CD4-positive, alpha-beta memory T cell (primary cell): ENCODE results near the gene RAB2B. TPM values are rescaled to one million over a fixed set of nuclear protein-coding genes. Genes with fewer than 3 reads are reported as not detected.

Experiments
- CTCF ChIA-PET: fragments of 350-600 bp; sonication (Branson Sonifier 250); formaldehyde crosslinking; loops from one replicate; lab custom pipeline; 2021; ENCODE audit warnings: inconsistent platforms; ENCODE audit not compliant: partially characterized antibody; lab: Charles Lee
- POLR2A ChIA-PET: fragments of 350-600 bp; sonication (Branson Sonifier 250); formaldehyde crosslinking; loops from one replicate; lab custom pipeline; 2021; ENCODE audit not compliant: partially characterized antibody; lab: Charles Lee
- DNase-seq, 5 donors: peaks; one replicate each; pipeline versions ENCODE4 v3.0.0 to v3.0.0-alpha.2; 2020 to 2022; ENCODE audit warnings: mixed read lengths in 1 of 5
- H3K27ac ChIP-seq: one replicate; pipeline ENCODE4 v1.7.0; 2013; ENCODE audit warnings: low read depth, low read length
- H3K27me3 ChIP-seq: 2 replicates; pipeline ENCODE4 v1.7.0; 2013; ENCODE audit warnings: mild to moderate bottlenecking, low read length, moderate library complexity; ENCODE audit not compliant: insufficient read depth
- H3K36me3 ChIP-seq: 2 replicates; pipeline ENCODE4 v1.7.0; 2013; ENCODE audit warnings: mild to moderate bottlenecking, low read length, moderate library complexity; ENCODE audit not compliant: insufficient read depth
- H3K4me1 ChIP-seq: 2 replicates; pipeline ENCODE4 v1.7.0; 2013; ENCODE audit warnings: mild to moderate bottlenecking, low read length, moderate library complexity; ENCODE audit not compliant: insufficient read depth
- H3K4me3 ChIP-seq, 2 donors: one replicate each; pipeline ENCODE4 v1.7.0; 2013; ENCODE audit warnings: low read length in 2 of 2, mild to moderate bottlenecking in 1 of 2
- H3K9me3 ChIP-seq, 2 donors: one replicate each; pipeline ENCODE4 v1.7.0; 2013; ENCODE audit warnings: low read length in 2 of 2, control low read depth in 1 of 2; ENCODE audit not compliant: control insufficient read depth in 1 of 2
- H3K27ac Mint-ChIP-seq, 7 donors: one replicate each; pipeline ENCODE4 v1.8.0; 2020 to 2021; ENCODE audit warnings: mixed read lengths in 7 of 7, mild to moderate bottlenecking in 6 of 7, inconsistent platforms in 3 of 7, moderate library complexity in 3 of 7
- H3K27me3 Mint-ChIP-seq, 2 donors: one replicate each; pipeline ENCODE4 v1.8.0; 2020 to 2021; ENCODE audit warnings: mixed read lengths in 2 of 2
- H3K36me3 Mint-ChIP-seq, 2 donors: one replicate each; pipeline ENCODE4 v1.8.0; 2020 to 2021; ENCODE audit warnings: mixed read lengths in 2 of 2, inconsistent platforms in 1 of 2, mild to moderate bottlenecking in 1 of 2
- H3K4me1 Mint-ChIP-seq, 4 donors: one replicate each; pipeline ENCODE4 v1.8.0; 2020 to 2021; ENCODE audit warnings: mixed read lengths in 4 of 4, mild to moderate bottlenecking in 1 of 4
- H3K4me3 Mint-ChIP-seq, 8 donors: one replicate each; pipeline ENCODE4 v1.8.0; 2020 to 2021; ENCODE audit warnings: mixed read lengths in 8 of 8, mild to moderate bottlenecking in 7 of 8, moderate library complexity in 6 of 8, inconsistent platforms in 3 of 8
- H3K9me3 Mint-ChIP-seq, 8 donors: one replicate each; pipeline ENCODE4 v1.8.0; 2020 to 2021; ENCODE audit warnings: mixed read lengths in 8 of 8, mild to moderate bottlenecking in 5 of 8, inconsistent platforms in 3 of 8, moderate library complexity in 1 of 8
- intact Hi-C: fragments of 100-400 bp; cut with micrococcal nuclease; formaldehyde crosslinking; loops from one replicate; pipeline ENCODE4 v1.15.1; 2023
- polyA plus RNA-seq, 2 donors: library from polyadenylated mRNA; unstranded; fragments of 300-500 nt; fragmentation: Illumina TruSeq; gene quantifications; one replicate each; pipeline ENCODE4 v1.2.3, GENCODE V29; 2021
- total RNA-seq, 2 experiments: library from RNA; stranded (reverse); gene quantifications; one replicate each; pipeline ENCODE4 v1.2.3, GENCODE V29; 2021

RAB2B gene
- total RNA-seq (10 to 100 TPM; 29.3 to 30.4 TPM), polyA plus RNA-seq (10 to 100 TPM in 1 of 2 donors, 1 to 10 TPM in 1; 8.3 to 14.9 TPM)

DNA sequence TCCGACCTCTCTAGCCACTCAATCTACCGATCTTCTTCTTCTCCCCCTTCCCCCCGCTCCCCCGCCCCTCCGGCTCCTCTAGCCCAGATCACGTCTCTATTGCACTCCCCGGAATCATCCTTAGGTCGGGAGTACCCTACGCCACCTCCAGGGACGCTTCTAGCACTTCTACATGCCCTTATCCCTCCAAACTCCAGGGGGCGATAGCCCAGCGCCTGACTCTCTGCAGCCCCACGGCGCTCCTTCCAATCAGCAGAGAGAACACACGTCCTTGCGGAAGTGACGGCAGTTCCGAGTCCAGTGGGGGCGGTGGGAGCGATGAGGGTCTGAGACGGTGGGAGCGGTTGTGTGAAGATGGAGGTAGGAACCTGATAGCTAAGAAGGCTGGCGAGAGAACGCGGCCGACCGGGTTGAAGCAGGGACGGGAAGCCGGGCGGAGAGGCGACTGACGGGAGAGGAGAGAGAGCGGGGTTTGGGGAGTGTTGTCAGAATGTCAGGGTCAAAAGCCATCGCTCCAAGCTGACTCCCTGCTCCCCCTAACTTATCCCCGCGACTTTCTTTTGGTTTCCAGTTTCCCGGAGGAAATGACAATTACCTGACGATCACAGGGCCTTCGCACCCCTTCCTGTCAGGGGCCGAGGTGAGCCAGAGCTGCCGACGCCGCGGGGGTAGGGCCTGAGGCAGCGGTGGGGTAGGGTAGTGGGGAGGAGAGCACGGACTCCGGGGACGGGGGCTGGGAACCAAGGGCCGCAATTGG lies at the start of gene RAB2B, which contains the start of gene TOX4:
Gene RAB2B, minus strand, starts transcription at position 35 of the 757 bp plus-strand sequence. CDS start 87 bp downstream, outside the sequence.
Gene TOX4, plus strand, starts transcription at position 271 of the 757 bp plus-strand sequence. Its CDS starts 84 bp downstream, at position 355.
- peaks cover 28 to 63% (median 45%) of the 10 kb centered on the region in 4 donors for H3K4me1 Mint-ChIP-seq
- peak within 1 kb of the TSS; percentile 98 to 100 (median 100) for H3K4me3 Mint-ChIP-seq

GRCh38 chr14:21525962-21526671 lies 49.4 kb upstream of the RAB2B start, which contains the start of gene SALL2:
Gene SALL2, minus strand, starts transcription at chr14:21526346. Its CDS starts 219 bp downstream, at chr14:21526127.
- peak within 1 kb of the TSS; percentile 43 for H3K27ac ChIP-seq
- peak within 1 kb of the TSS; percentile 81 to 90 (median 84) for H3K4me3 Mint-ChIP-seq
- peak within 1 kb of the TSS; percentile 42 to 67 for H3K4me3 ChIP-seq
- H3K36me3 ChIP-seq, result no peaks in the 10 kb centered on the region
- no peaks in the 10 kb centered on the region for H3K9me3 ChIP-seq
- peaks cover 7 to 20% (median 11%) of the 10 kb centered on the region in 4 donors for H3K4me1 Mint-ChIP-seq
- H3K27me3 Mint-ChIP-seq, result no peaks in the 10 kb centered on the region
- ChIA-PET POLR2A (interaction anchor here (1.2 to 5.2 kb wide), 3 partner anchors 15 to 89 kb away, joined by 6 to 55 read pairs (median 11); partner anchors contain the start of gene METTL3), CTCF (interaction anchor here (0.9 to 4.9 kb wide), 8 partner anchors 9 to 71 kb away, joined by 3 to 24 read pairs (median 4); partner anchors contain the start of genes CHD8 and METTL3)
- no peaks in the 10 kb centered on the region for H3K27me3 ChIP-seq
- H3K27ac Mint-ChIP-seq, result peak within 1 kb of the TSS; percentile 21 to 92 (median 81)
- H3K4me1 ChIP-seq, result peaks cover 15% of the 10 kb centered on the region
- DNase-seq, result peak; percentile 44 to 78 (median 45)
- H3K36me3 Mint-ChIP-seq, result no peaks in the 10 kb centered on the region
- intact Hi-C loops, result loop anchor here (1.0 kb wide), 1 partner anchor 15 kb away; the partner anchor contains the start of gene METTL3
- H3K9me3 Mint-ChIP-seq, result no peaks in the 10 kb centered on the region

More for the DNA sequence above, at the start of gene RAB2B, which contains the start of gene TOX4:
- no peaks in the 10 kb centered on the region for H3K36me3 ChIP-seq
- peak; percentile 98 for DNase-seq
- ChIA-PET CTCF (interaction anchor here (0.6 to 3.5 kb wide), 13 partner anchors 9 to 1585 kb away, joined by 3 to 44 read pairs (median 6); partner anchors contain the start of genes CHD8 and METTL3), POLR2A (interaction anchor here (0.6 to 4.6 kb wide), 13 partner anchors 11 to 224 kb away, joined by 3 to 65 read pairs (median 8); partner anchors contain the start of genes CHD8, HNRNPC, METTL3 and SUPT16H)
- peak within 1 kb of the TSS; percentile 81 for H3K27ac ChIP-seq
- H3K27me3 ChIP-seq, result no peaks in the 10 kb centered on the region
- Mint-ChIP-seq H3K27ac (peak within 1 kb of the TSS; percentile 95 to 100 (median 100)), H3K9me3 (peaks cover 0 to 4% (median 0%) of the 10 kb centered on the region in 8 donors), H3K36me3 (peaks cover 22 to 40% of the 10 kb centered on the region in 2 donors), H3K27me3 (no peaks in the 10 kb centered on the region)
- H3K4me1 ChIP-seq, result peaks cover 27% of the 10 kb centered on the region
- H3K4me3 ChIP-seq, result peak within 1 kb of the TSS; percentile 69 to 97
- no peaks in the 10 kb centered on the region for H3K9me3 ChIP-seq
- intact Hi-C loops, result loop anchor here (1.0 to 5.0 kb wide), 7 partner anchors 21 to 245 kb away; partner anchors contain the start of genes CHD8, HNRNPC, METTL3 and SUPT16H

DNA sequence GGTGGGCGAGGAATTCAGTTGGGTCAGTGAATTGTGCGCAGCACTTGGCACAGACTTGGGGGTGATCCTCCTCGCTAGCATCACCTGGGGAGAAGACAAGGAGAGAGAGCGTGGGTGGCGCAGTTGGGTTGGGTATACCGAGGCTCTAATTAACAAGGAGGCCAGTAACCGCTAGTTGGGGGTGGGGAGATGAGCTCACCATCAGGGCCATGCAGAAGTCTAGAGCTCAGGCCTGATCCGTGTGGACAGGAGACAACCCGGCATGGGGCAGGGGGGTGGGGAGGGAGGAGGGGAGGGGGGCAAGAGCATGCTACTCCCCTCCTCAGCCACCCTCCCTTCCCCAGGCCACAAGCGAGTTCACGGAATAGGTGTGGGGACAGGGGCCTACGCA lies 48.8 kb upstream of the RAB2B start:
- CTCF ChIA-PET, result interaction anchor here (0.9 to 4.9 kb wide), 8 partner anchors 9 to 70 kb away, joined by 3 to 24 read pairs (median 4); partner anchors contain the start of genes CHD8 and METTL3
- POLR2A ChIA-PET, result interaction anchor here (2.2 to 5.2 kb wide), 2 partner anchors 14 to 89 kb away, joined by 11 to 55 read pairs; partner anchors contain the start of gene METTL3
- DNase-seq, result no peak
- no peaks in the 10 kb centered on the region for H3K27me3 ChIP-seq
- Mint-ChIP-seq H3K27me3 (no peaks in the 10 kb centered on the region), H3K27ac (peak overlapping the region in 5 of 7 donors; percentile 21 to 92 (median 79)), H3K4me1 (peaks cover 7 to 20% (median 11%) of the 10 kb centered on the region in 4 donors), H3K4me3 (peak overlapping the region; percentile 81 to 90 (median 84)), H3K9me3 (no peaks in the 10 kb centered on the region), H3K36me3 (no peaks in the 10 kb centered on the region)
- intact Hi-C loops, result no loop called here
- peaks cover 15% of the 10 kb centered on the region for H3K4me1 ChIP-seq
- H3K27ac ChIP-seq, result peak overlapping the region; percentile 43
- H3K9me3 ChIP-seq, result no peaks in the 10 kb centered on the region
- peak overlapping the region in 1 of 2 donors; percentile 67 for H3K4me3 ChIP-seq
- no peaks in the 10 kb centered on the region for H3K36me3 ChIP-seq

DNA sequence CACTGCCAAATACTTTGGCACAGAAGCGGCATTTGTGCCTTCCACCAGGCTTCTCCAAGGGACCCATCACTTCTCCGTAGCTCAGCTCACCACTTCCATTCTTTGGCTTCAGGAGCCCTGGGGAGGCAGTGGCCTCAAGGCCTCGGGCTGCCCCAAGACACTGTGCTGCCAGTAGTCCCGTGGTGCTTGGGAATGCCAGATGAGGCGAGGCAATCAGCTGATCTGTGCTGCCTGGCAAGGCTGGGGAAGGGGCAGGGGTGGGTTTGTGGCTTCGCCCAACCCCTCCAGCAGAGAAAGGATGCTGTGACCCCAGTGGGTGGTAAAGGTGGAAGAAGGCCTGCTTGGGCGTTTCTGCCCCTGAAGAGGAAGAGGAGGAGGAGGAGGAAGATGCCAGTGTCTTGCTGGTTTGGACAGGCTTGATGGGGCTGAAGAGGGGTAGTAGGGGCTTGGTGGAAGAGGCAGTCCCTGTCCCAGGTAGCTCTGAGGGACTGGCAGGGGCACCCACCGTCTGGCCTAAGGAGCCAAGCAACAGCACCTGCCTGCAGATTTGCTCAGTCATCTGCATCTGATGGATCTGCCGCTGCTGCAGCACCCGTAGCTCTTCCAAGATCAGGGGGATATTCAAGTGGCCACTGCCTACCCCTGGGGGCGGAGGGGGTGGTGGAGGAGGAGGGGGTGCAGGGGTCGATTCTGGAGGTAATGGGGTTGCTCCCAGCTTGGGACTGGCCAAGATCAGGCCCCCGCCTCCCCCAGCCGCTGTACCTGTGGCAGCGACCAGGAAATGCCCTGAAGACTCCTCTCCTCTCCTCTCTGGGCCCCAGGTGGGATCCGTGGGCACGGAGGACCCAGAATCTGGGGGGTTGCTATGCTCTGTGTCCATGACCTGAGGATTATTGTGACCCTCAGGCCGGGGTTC lies 48.1 kb upstream of the RAB2B start:
- POLR2A ChIA-PET, result interaction anchor here (5.2 kb wide), 1 partner anchor 14 kb away, joined by 55 read pairs; the partner anchor contains the start of gene METTL3
- no peak overlapping the region for H3K4me3 ChIP-seq
- H3K27ac Mint-ChIP-seq, result peak overlapping the region in 5 of 7 donors; percentile 21 to 82 (median 35)

GRCh38 chr14:21523203-21523602 lies 46.4 kb upstream of the RAB2B start:
- peaks cover 15% of the 10 kb centered on the region for H3K4me1 ChIP-seq
- Mint-ChIP-seq H3K27ac (no peak overlapping the region), H3K4me1 (peaks cover 7 to 20% (median 11%) of the 10 kb centered on the region in 4 donors), H3K27me3 (no peaks in the 10 kb centered on the region), H3K9me3 (no peaks in the 10 kb centered on the region), H3K36me3 (no peaks in the 10 kb centered on the region), H3K4me3 (peak overlapping the region in 1 of 8 donors; percentile 5)
- no peaks in the 10 kb centered on the region for H3K36me3 ChIP-seq
- ChIA-PET CTCF (interaction anchor here (0.7 to 1.4 kb wide), 5 partner anchors 11 to 27 kb away, joined by 3 to 6 read pairs (median 3); partner anchors contain the start of gene METTL3), POLR2A (no interaction called here)
- no peaks in the 10 kb centered on the region for H3K9me3 ChIP-seq
- H3K27ac ChIP-seq, result no peak overlapping the region
- intact Hi-C loops, result no loop called here
- H3K27me3 ChIP-seq, result no peaks in the 10 kb centered on the region
- H3K4me3 ChIP-seq, result no peak overlapping the region
- no peak for DNase-seq

More for the DNA sequence above, 48.1 kb upstream of the RAB2B start:
- CTCF ChIA-PET, result interaction anchor here (1.0 to 4.9 kb wide), 3 partner anchors 8 to 47 kb away, joined by 4 to 24 read pairs (median 4); no protein-coding TSS in a partner anchor
- peaks cover 15% of the 10 kb centered on the region for H3K4me1 ChIP-seq
- Mint-ChIP-seq H3K4me1 (peaks cover 7 to 20% (median 11%) of the 10 kb centered on the region in 4 donors), H3K27me3 (no peaks in the 10 kb centered on the region), H3K4me3 (peak overlapping the region; percentile 71 to 90 (median 84)), H3K36me3 (no peaks in the 10 kb centered on the region), H3K9me3 (no peaks in the 10 kb centered on the region)
- no peaks in the 10 kb centered on the region for H3K36me3 ChIP-seq
- H3K27ac ChIP-seq, result no peak overlapping the region
- H3K9me3 ChIP-seq, result no peaks in the 10 kb centered on the region
- no peaks in the 10 kb centered on the region for H3K27me3 ChIP-seq
- DNase-seq, result no peak
- intact Hi-C loops, result no loop called here
